Gastrocnemius medialis (tissue), 4 donors: ENCODE measurements around the gene PBX1.

Experiments
- POLR2A ChIP-seq, 2 donors: fragments of 450-650 bp; IDR thresholded peaks; one replicate each; pipeline ENCODE4 v1.6.1; 2017; ENCODE audit warnings: antibody characterized with exemption in 2 of 2, mild to moderate bottlenecking in 2 of 2, moderate library complexity in 2 of 2
- TF ChIP-seq, protein P1 (sequence below), 5 experiments: fragments of 450-650 bp in 3 of 5; fragments of 200-600 bp in 2 of 5; sonication (generic) in 2 of 5; IDR thresholded peaks in 4 of 5; conservative IDR thresholded peaks in 1 of 5; 1 replicate in 4 of 5; 2 replicates in 1 of 5; pipeline ENCODE4 v1.5.1; 2016 to 2019; ENCODE audit warnings: antibody characterized with exemption in 5 of 5, mild to moderate bottlenecking in 3 of 5, moderate library complexity in 3 of 5

DNA sequence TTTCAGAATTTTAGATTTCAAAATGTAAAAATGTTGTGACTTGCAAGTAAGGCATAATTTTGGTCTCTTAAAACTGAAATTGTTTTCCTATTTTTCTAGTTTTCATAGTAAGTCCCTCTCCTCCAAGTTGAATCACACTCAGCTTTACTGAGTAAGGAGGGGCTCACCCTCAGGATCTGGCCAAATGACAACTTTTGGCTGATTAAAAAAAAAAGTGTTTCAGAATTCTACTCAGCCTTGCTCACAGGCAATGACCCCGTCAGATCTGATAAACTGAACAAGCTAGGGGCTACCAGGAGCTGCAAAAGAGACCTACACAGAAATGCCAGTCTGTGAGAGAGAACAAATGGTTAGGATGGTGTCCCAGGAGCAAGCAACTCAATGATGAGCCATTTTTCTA is 159.8 kb downstream of the PBX1 start:
- TF ChIP-seq, protein P1, sequence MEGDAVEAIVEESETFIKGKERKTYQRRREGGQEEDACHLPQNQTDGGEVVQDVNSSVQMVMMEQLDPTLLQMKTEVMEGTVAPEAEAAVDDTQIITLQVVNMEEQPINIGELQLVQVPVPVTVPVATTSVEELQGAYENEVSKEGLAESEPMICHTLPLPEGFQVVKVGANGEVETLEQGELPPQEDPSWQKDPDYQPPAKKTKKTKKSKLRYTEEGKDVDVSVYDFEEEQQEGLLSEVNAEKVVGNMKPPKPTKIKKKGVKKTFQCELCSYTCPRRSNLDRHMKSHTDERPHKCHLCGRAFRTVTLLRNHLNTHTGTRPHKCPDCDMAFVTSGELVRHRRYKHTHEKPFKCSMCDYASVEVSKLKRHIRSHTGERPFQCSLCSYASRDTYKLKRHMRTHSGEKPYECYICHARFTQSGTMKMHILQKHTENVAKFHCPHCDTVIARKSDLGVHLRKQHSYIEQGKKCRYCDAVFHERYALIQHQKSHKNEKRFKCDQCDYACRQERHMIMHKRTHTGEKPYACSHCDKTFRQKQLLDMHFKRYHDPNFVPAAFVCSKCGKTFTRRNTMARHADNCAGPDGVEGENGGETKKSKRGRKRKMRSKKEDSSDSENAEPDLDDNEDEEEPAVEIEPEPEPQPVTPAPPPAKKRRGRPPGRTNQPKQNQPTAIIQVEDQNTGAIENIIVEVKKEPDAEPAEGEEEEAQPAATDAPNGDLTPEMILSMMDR (IDR thresholded peaks at IDR 0.05 in 4 of 5, conservative IDR thresholded peaks at IDR 0.05 in 1 of 5), result no peak
- no peak for TF ChIP-seq POLR2A (IDR thresholded peaks at IDR 0.05)
